A673 (cell line): Measurements from ENCODE around the gene GRB14.

ENCODE experiments used
- CTCF ChIP-seq: fragments of 300-800, 200-600 bp; sonication (generic); conservative IDR thresholded peaks from 2 replicates; pipeline ENCODE4 v1.5.1; 2017; ENCODE audit warnings: low read depth, mild to moderate bottlenecking, antibody characterized with exemption, low read length, moderate library complexity, mixed read lengths
- EZH2 ChIP-seq: fragments of 200-600 bp; sonication (generic); IDR thresholded peaks from 2 replicates; pipeline ENCODE4 v1.6.1; 2017; ENCODE audit warnings: borderline replicate concordance, low read depth, mild to moderate bottlenecking, mixed read lengths, antibody characterized with exemption, low read length; ENCODE audit not compliant: poor library complexity, severe bottlenecking

- TF ChIP-seq CTCF (no peak), EZH2 (no peak)
Measured at GRCh38 chr2:164560902-164561301, 60.4 kb downstream of the GRB14 start.
